Upper lobe of right lung (tissue), 1 donor: ENCODE data around the gene ETV6. TPM values are rescaled to one million over a fixed set of nuclear protein-coding genes. Genes with fewer than 3 reads are reported as not detected.

Experiments
- ATAC-seq: fragments of 200-7000 bp; cut with Tn5 transposase; one replicate; pipeline ENCODE4 v1.9.1; 2020; ENCODE audit warnings: mild to moderate bottlenecking, moderate library complexity
- DNase-seq: peaks from one replicate; pipeline ENCODE4 v3.0.0-alpha.2; 2020
- H3K27ac ChIP-seq: fragments of 200-600 bp; one replicate; pipeline ENCODE4 v1.8.0; 2022
- H3K27me3 ChIP-seq: fragments of 200-600 bp; one replicate; pipeline ENCODE4 v1.8.0; 2022; ENCODE audit warnings: mild to moderate bottlenecking
- H3K36me3 ChIP-seq: fragments of 200-600 bp; one replicate; pipeline ENCODE4 v1.8.0; 2022
- H3K4me1 ChIP-seq: fragments of 200-600 bp; one replicate; pipeline ENCODE4 v1.8.0; 2022
- H3K4me3 ChIP-seq: fragments of 200-600 bp; one replicate; pipeline ENCODE4 v1.8.0; 2022; ENCODE audit warnings: mild to moderate bottlenecking
- H3K9me3 ChIP-seq: fragments of 200-600 bp; one replicate; pipeline ENCODE4 v1.8.0; 2022
- CTCF ChIP-seq: fragments of 200-600 bp; IDR thresholded peaks from one replicate; pipeline ENCODE4 v1.8.0; 2022; ENCODE audit warnings: antibody characterized with exemption
- intact Hi-C: fragments of 100-400 bp; cut with DNase I; formaldehyde crosslinking; loops from one replicate; pipeline ENCODE4 v1.11.0; 2022
- total RNA-seq: library from RNA; stranded (reverse); fragmentation: NEBNext Ultra II Directional; extraction: Animal tissue kit (Norgen Biotek cat#: 25700); gene quantifications from one replicate; pipeline ENCODE4 v1.2.1, GENCODE V29; 2021
- donor health status: DM: no; HTN: yes; CAD: no; lungs with severe emphysema.

Gene ETV6
- total RNA-seq, 1 donor from 2014 or later: 45.0 TPM

DNA sequence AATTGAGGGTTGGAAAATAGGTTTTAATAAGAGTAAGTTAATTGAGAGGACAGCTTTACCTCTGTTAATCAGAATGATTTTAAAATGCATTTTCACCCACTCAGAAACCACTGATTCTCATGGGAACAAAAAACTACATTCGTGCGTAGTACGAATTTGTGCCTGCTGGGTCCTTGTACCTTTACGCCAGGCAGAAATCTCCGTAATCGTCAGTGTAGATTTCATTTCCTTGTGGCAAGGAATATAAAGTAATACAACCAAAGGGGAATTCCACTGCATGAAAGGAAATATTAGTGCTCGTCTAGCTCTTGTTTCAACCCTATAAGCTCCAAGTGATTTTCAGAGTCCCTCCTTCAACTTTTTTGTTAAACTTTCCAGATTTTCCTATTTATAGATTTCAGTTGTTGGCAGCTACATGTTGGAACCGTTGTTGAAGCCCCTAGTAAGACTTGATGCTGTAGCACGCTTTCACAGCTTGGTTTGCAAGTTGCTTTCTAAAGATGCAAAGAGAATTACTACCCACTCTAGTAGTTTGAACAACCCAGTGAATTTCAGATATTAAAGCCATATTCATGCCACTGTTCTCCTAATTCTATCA, 90.6 kb downstream of the ETV6 start:
- no peak for ATAC-seq
- H3K4me1 ChIP-seq: peaks cover 17% of the 10 kb centered on the region
- H3K9me3 ChIP-seq: no peaks in the 10 kb centered on the region
- H3K27ac ChIP-seq: no peak overlapping the region
- intact Hi-C loops: no loop called here
- DNase-seq: no peak
- H3K36me3 ChIP-seq: no peaks in the 10 kb centered on the region
- TF ChIP-seq CTCF: no peak
- no peak overlapping the region for H3K4me3 ChIP-seq
- H3K27me3 ChIP-seq: no peaks in the 10 kb centered on the region

GRCh38 chr12:11741434-11742092, 92.1 kb downstream of the ETV6 start:
- TF ChIP-seq CTCF: no peak
- Histone ChIP-seq H3K36me3 (no peaks in the 10 kb centered on the region), H3K4me3 (no peak overlapping the region), H3K27me3 (no peaks in the 10 kb centered on the region), H3K27ac (no peak overlapping the region), H3K4me1 (peaks cover 19% of the 10 kb centered on the region), H3K9me3 (no peaks in the 10 kb centered on the region)
- ATAC-seq (no peak), DNase-seq (no peak)
- intact Hi-C loops: no loop called here

DNA sequence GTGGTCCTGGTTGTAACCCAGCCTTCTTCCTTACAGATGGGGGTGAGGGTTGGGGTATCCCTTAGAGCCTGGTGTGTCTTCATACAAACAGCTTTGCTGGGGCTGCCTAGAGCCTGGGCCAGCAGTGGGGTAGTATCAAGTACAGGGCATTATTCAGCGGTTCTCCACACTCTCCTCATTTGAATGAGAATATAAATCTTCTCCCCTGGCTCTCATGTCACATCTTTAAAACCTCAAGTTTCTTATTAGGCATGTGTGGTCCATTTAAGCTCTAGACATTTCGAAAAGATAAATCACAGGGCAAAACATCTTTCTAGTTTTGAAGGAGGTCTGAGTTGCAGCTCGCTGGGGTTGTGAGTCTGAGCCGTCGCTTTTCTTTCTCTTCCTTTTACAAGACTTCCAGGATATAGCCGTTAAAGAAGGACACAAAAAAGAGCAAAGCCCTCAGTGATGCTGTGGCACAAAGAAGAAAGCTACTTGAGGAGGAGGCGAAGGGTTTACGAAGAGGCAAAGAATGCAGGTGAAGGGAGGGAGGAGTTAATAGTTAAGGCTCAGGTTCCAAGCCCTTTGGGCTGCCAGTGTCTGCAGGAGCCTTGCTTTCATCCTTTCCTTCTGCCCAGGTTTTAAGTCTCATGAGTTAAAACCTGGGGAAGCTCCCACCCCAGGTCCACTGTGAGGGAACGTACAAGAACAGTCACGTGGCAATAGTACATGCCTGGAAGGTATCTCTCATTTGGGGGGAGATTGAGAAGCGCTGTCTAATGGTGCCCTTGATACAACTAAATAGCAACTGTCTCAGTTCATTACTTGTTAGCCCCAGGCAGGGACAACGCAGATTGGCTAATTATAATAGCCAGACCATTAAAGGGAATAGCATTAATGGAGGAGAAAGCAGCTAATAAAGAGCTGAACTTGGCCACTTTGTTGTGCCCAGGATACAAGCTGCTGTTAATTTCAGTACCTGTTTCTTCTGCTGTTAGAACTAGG, 94.2 kb downstream of the ETV6 start:
- H3K27ac ChIP-seq: no peak overlapping the region
- TF ChIP-seq CTCF: no peak
- no peaks in the 10 kb centered on the region for H3K36me3 ChIP-seq
- intact Hi-C loops: no loop called here
- H3K4me3 ChIP-seq: no peak overlapping the region
- no peak for DNase-seq
- no peaks in the 10 kb centered on the region for H3K9me3 ChIP-seq
- peaks cover 35% of the 10 kb centered on the region for H3K4me1 ChIP-seq
- ATAC-seq: no peak
- H3K27me3 ChIP-seq: no peaks in the 10 kb centered on the region

DNA sequence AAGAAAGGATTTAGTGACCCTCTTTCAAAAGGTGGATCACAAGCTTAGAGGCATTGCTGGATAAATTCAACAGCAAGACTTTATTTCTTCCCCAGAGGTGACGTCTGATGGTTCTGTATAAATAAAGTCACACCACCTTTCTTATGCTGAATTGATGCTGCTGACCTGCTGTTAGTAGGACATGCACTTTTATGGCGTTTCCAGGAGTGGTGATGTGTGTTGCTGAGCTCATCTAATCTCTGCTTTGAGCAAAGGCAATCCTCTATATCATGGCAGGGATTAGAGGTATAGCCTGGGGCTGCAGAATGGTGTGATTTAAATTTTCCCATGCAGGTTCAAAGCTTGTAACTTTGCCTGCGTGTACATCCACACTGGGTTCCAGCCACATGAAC, 94.9 kb downstream of the ETV6 start:
- ATAC-seq: no peak
- Histone ChIP-seq H3K27me3 (no peaks in the 10 kb centered on the region), H3K4me1 (peaks cover 35% of the 10 kb centered on the region), H3K4me3 (no peak overlapping the region), H3K36me3 (no peaks in the 10 kb centered on the region), H3K27ac (no peak overlapping the region), H3K9me3 (no peaks in the 10 kb centered on the region)
- DNase-seq: no peak
- no peak for TF ChIP-seq CTCF
- intact Hi-C loops: no loop called here

DNA sequence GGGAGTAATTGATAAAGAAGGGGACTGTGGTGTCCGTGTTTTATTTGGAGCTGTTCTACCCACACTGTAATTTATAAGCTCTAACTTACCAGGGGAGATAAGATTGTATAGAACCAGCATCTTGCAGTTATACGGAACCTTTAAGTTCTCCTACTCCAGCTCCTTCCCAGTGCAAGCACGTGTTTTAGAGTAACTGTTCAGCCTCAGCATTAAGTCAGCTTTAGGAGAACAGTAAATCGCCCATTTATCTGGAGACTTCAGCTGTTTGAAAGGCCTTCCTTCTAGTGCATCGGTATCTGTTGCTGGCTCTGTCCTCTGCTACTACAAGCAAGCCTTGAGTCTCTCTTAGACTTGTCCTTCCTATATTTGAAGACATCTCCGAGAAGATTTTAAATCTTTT, 95.6 kb downstream of the ETV6 start:
- DNase-seq: no peak
- no peak for ATAC-seq
- Histone ChIP-seq H3K27me3 (no peaks in the 10 kb centered on the region), H3K9me3 (no peaks in the 10 kb centered on the region), H3K4me1 (peaks cover 33% of the 10 kb centered on the region), H3K36me3 (no peaks in the 10 kb centered on the region), H3K4me3 (no peak overlapping the region), H3K27ac (no peak overlapping the region)
- intact Hi-C loops: no loop called here
- TF ChIP-seq CTCF: no peak
